Stimulated activated CD8-positive, alpha-beta memory T cell treated with anti-CD3 and anti-CD28 coated beads, Interleukin-15, amount 100 ng/mL, for 1 hour (primary cell): Measurements from ENCODE around the gene S1PR3.

Source experiments
- DNase-seq: peaks from one replicate; pipeline ENCODE4 v3.0.0-alpha.2; 2020; ENCODE audit warnings: low read depth

Gene S1PR3

GRCh38 chr9:89038382-89039103 lies 47.3 kb downstream of the S1PR3 start:
- no peak for DNase-seq

GRCh38 chr9:89039104-89039465 lies 47.8 kb downstream of the S1PR3 start:
- no peak for DNase-seq

GRCh38 chr9:89039664-89040063 lies 48.4 kb downstream of the S1PR3 start:
- DNase-seq = no peak

DNA sequence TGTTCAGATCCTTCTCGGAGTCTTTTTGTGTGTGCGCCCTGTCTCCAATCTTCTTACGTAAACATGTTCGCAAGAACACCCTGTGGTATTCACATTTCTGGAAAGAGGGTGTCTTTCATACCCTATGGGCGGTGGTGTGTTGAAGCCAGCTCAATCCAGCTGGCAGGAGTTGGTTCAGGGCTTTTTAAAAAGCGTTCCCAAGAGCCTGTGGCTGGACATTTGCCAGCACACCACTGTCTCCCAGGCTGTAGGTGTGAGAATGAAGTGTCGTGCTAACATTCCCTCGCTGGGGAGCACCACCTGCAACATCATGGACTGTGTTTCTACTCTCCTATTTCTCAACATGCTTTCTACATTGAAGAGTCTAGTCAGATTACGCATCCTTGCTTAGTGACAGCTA lies 51.7 kb downstream of the S1PR3 start:
- no peak for DNase-seq

DNA sequence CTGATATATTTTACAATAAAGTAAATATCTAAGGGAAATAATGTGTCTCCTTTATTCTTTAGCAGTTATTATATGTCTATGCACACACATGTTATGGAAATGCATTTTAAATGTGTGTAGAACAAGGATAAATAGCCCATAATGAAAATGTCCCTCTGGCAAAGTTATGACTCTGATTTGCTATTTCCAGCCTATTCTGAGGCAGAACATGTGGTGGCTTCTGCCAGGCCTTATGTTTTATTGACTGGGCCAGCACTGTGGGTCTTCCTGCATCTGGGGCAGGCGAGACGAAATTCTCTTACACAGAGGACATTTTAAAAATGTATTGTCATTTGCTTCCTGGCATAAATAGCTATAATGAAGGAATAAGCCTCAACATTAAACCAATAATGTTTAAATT lies 52.8 kb downstream of the S1PR3 start:
- DNase-seq = no peak

DNA sequence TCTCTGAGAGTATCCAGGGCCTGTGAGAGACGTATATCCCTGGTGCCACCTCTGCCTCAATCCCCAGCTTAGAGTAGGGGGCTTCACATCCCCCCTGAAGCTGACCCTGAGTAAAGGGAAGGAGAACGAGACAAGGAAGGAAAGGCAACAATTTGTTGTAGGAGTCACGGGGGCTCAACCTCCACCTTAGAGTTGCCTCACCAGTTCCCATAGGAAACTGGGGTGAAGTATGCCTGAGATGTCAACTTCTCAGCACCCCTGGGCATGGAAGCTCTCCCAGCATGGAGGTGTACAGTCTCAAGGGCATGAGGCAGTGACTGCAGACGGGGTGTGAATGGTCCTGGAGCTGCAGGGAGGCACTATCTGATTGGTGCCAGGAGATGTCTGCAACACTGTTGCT lies 53.6 kb downstream of the S1PR3 start:
- DNase-seq = no peak

DNA sequence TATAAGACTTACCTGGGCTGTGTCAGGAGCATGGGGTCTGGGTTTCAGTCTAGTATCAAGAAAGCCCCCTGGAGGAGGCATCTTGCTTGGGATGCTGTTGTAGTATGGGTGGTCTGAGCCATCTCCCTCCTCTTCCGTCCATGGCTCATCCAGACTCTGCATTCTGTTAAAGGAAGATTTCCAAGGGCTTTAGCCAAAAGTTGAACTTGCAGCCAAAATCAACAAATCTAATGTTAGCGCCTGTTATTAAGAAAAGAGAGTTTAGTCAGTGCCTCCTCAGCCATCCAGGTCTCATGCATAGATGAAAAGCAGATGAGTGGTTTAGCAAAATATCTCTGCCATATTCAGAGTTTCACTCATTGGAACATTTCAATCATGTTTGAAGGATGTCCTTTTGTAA lies 55.6 kb downstream of the S1PR3 start:
- no peak for DNase-seq

DNA sequence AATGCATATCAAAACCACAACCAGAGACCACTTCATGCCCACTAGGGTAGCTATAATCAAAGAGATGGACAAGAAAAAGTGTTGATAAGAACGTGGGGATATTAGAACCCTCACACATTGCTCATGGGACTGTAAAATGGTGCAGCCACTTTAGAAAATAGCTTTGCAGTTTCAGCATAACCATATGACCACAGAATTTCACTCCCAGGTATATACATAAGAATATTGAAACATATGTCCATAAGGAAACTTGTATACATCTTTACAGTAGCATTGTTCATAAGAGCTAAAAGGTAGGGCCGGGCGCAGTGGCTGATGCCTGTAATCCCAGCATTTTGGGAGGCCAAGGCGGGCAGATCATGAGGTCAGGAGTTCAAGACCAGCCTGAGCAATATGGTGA lies 56.4 kb downstream of the S1PR3 start:
- no peak for DNase-seq

- DNase-seq = no peak
Measured at GRCh38 chr9:89048616-89049015, 57.3 kb downstream of the S1PR3 start.

- DNase-seq = no peak
Measured at GRCh38 chr9:89049646-89050045, 58.4 kb downstream of the S1PR3 start.

GRCh38 chr9:89051421-89052025 lies 60.3 kb downstream of the S1PR3 start:
- DNase-seq = no peak

DNA sequence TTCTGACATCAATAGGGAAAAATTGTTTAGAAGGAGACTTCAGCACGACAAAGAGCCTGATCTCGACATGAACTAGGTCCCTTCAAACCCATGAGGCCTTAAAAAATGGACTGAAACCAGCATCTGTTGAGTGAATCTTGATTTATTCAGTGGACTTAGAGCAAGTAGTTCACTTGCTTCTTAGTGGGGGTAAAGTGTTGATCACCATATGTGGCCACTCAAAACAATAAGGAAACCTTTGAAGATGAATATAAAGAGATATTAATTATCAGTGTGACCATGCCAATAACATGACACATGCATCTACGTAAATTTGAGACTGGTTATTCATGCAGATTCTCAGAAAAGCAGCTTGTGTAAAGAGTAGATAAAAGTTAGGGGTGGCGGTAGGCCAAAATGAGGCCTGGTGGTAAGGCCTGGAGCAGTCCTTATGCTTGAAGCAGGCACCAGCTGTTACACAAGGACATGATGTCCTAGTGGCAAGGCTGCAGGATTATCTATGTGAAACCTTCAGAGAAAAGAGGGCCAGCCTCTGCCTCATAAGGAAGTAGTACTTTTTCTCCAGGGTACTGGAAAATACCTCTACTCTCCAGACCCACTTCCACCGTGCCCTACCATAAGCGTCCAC lies 61.3 kb downstream of the S1PR3 start:
- no peak for DNase-seq

DNA sequence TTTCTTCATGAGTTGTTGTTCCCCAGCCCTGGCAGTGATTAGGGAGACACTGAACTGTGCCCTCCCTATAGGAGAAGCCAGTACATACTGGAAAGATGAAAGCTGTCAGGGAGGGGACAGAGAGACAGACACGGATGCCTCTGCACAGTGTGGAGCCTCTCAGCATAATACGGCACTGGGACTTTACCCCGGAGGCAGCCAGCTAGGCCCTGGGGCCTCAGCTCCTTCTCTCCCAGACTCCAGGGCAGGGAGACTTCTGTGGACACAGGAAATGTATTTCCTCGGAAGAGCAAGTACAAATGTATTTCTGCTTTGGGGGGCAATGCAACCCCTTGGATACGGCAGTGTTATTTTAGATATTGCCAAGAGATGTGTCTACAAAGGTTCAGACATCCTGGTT lies 62.0 kb downstream of the S1PR3 start:
- no peak for DNase-seq
